GM12875 (cell line): ENCODE data around the gene OLFML3.
"Not testable (repeated sequence)": the region's sequence is repeated elsewhere in the genome, so short reads cannot be mapped to it uniquely, and the experiment has no call there.

Experiments
- H3K4me3 ChIP-seq: one replicate; pipeline ENCODE4 v1.5.1; 2011; ENCODE audit warnings: low read depth, low read length, control low read depth
- CTCF ChIP-seq: IDR thresholded peaks from 2 replicates; pipeline ENCODE4 v1.5.1; 2011; ENCODE audit warnings: low read depth, mild to moderate bottlenecking, control low read depth, inconsistent platforms, low read length, moderate library complexity, borderline replicate concordance; ENCODE audit not compliant: insufficient read depth

OLFML3 gene

GRCh38 chr1:113943028-113943811 lies 36.1 kb upstream of the OLFML3 start:
- no peak for TF ChIP-seq CTCF

GRCh38 chr1:113945329-113945728 lies 33.9 kb upstream of the OLFML3 start:
- no peak for TF ChIP-seq CTCF
- H3K4me3 ChIP-seq, result no peak overlapping the region

More at GRCh38 chr1:113943028-113943811, 36.1 kb upstream of the OLFML3 start:
- no peak overlapping the region for H3K4me3 ChIP-seq

- TF ChIP-seq CTCF, result no peak
- H3K4me3 ChIP-seq, result no peak overlapping the region
Measured at GRCh38 chr1:113946112-113946511, 33.2 kb upstream of the OLFML3 start.

- no peak for TF ChIP-seq CTCF
- no peak overlapping the region for H3K4me3 ChIP-seq
Measured at GRCh38 chr1:113946678-113947387, 32.4 kb upstream of the OLFML3 start.

GRCh38 chr1:113947388-113948107 lies 31.7 kb upstream of the OLFML3 start:
- H3K4me3 ChIP-seq, result no peak overlapping the region
- no peak for TF ChIP-seq CTCF

GRCh38 chr1:113948151-113948550 lies 31.1 kb upstream of the OLFML3 start:
- H3K4me3 ChIP-seq, result not testable (repeated sequence)

GRCh38 chr1:113949007-113949406 lies 30.3 kb upstream of the OLFML3 start:
- H3K4me3 ChIP-seq, result no peak overlapping the region
- TF ChIP-seq CTCF, result no peak
